GM18502 (cell line): Measurements from ENCODE around the gene AASDH.

Source experiments
- ATAC-seq: cut with Tn5 transposase; IDR thresholded peaks from one replicate; pipeline ENCODE4 v1.9.1; 2021; ENCODE audit warnings: mild to moderate bottlenecking; ENCODE audit not compliant: unreplicated experiment, poor library complexity

AASDH gene, protein sequence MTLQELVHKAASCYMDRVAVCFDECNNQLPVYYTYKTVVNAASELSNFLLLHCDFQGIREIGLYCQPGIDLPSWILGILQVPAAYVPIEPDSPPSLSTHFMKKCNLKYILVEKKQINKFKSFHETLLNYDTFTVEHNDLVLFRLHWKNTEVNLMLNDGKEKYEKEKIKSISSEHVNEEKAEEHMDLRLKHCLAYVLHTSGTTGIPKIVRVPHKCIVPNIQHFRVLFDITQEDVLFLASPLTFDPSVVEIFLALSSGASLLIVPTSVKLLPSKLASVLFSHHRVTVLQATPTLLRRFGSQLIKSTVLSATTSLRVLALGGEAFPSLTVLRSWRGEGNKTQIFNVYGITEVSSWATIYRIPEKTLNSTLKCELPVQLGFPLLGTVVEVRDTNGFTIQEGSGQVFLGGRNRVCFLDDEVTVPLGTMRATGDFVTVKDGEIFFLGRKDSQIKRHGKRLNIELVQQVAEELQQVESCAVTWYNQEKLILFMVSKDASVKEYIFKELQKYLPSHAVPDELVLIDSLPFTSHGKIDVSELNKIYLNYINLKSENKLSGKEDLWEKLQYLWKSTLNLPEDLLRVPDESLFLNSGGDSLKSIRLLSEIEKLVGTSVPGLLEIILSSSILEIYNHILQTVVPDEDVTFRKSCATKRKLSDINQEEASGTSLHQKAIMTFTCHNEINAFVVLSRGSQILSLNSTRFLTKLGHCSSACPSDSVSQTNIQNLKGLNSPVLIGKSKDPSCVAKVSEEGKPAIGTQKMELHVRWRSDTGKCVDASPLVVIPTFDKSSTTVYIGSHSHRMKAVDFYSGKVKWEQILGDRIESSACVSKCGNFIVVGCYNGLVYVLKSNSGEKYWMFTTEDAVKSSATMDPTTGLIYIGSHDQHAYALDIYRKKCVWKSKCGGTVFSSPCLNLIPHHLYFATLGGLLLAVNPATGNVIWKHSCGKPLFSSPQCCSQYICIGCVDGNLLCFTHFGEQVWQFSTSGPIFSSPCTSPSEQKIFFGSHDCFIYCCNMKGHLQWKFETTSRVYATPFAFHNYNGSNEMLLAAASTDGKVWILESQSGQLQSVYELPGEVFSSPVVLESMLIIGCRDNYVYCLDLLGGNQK

DNA sequence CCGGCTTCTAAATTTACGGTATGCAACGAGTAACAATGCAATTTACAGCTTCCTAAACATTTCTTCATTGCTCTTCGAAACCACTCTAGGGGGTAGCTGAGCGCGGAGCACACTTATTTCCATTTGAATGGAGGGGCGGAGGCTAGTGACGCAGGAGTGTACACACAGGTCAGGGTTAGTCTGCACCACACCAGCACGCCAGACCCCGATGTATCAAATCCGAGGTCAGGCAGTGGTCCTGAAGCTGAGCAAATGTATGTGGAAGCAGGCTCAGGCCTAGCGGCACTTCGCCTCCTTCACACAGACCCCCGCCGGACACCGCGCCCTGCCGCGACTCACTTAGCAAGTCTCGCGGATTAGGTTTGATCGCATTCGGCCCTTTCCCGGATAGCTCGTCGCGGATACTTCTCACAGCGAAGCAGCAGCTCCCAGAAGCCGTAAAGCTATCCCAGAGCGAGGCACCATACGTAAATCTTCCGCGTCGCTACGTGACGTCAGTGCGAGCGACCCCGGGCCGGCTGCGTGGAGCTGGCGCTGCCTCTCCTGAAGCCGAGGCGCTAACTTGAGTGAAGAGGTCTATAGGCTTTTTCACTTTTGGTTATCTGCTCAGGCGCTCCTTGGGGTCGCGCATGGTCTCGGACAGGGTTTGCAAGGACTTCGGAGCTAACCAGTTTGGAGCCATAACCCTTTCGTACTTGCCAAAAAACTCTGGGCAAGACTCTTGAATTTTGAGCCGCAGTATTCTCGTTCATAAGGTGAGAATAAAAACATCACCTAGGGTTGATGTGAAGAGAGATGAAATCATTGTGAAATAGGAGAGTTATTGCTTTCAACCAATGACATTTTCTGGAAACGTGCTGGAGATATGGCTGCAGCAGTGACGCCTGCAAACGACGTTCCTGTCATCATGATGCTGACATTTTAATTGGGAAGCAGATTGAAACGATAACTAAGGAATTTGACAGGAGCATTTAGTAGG, at the start of gene AASDH:
TSS of gene AASDH (minus strand) at position 469 of the 979 bp plus-strand sequence. CDS start 3,192 bp downstream, outside the sequence.
- peak; percentile 97 for ATAC-seq

DNA sequence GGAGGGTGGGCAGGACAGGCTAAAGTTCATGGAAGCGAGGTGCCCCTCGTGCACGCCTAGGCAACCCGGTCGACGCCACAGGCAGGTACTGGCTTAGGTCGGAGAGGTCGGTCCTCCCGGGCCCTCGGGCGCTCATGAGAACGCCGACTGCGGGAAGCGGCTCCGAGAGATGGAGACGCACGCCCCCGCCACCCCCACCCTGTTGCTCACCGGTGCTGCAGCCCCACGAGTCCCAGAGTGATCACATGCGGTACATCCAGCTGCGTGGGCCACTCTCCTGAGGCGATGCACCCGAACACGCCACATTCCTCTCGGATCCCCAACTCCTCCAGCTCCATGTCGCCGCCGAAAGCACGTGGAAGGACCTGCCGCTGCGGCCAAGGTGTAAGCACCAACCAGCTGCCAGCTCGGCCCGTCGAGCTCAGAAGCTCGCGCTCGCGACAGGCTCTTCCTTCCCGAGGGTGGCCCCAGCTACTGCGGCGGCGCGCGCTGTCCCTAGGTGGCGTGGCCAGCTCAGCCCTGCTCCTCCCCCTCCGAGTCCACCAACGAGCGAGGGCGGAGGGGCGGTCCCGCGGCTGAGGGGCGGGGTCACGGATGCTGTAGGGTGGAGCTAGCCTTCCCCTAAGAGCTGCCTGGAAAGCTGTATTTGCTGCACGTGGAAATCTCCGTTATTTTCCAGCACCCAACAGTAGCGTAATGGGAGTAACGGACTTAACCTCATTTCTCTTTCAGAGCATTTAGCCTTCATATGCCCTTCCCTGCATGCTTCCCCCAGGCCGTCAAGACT, 48.0 kb upstream of the AASDH start, which contains the start of gene PPAT:
TSS of gene PPAT (minus strand) at position 476 of the 787 bp plus-strand sequence. CDS start at position 338, 138 bp downstream.
- peak; percentile 80 for ATAC-seq

DNA sequence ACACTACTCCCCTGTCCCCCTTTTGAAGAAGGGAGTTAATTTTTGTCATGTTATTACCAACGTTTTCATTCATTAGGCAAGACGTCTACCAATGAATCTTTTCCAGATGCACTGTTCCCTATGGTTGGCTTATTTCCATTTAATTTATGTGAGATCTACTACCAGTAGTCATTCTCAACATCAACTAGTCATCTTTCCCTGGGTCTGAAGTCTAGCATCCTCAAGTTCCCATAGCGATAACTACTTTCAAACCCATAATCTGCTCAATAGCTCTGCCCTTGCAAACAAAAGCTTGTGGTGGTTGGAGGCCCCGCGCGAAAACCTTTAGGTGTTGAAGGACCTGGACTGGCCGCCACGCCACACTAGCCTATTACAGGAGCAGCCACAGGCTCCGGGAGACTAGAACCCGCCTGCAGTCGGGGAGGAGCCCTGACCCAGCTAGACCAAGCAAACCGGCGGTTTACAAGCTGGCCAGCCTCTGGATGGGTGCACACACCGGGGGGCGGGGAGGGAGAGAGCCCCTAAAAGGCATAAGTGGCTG, 47.4 kb upstream of the AASDH start:
- ATAC-seq: peak; percentile 22

DNA sequence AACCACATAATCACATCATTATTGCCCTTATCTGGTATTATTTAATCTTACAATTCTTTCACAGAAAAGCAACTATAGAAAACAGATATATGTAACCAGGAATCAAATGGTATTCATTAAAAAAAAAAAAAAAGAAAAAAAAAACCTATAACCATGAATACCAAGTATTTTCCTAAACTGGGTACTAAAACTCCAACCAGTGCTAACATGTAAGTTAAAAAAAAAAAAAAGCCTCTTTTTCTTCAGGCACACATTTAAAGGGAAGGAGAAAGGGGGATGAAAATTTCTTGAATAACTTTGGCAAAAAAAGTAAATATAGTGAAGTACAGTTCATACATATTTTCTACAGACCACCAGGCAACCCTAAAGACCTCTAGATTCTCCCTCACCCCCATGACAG, 46.0 kb upstream of the AASDH start:
- no peak for ATAC-seq

DNA sequence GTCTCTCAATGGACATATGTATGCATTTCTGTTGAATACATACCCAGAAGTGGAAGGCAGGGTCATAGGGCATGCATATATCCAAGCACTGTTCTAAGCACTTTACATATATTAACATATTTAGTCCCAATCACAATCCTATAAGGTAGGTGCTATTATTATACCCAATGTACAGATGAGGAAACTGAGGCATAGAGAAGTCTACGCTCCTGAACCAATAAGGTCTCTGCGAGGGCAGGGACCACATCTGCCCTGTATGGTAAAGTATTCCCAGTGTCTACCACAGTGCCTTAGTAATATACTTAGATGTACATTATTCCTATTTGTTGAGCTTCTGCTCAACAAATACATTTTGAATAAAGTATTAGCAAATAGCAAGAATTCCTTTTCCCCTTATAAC, 42.9 kb upstream of the AASDH start:
- no peak for ATAC-seq

DNA sequence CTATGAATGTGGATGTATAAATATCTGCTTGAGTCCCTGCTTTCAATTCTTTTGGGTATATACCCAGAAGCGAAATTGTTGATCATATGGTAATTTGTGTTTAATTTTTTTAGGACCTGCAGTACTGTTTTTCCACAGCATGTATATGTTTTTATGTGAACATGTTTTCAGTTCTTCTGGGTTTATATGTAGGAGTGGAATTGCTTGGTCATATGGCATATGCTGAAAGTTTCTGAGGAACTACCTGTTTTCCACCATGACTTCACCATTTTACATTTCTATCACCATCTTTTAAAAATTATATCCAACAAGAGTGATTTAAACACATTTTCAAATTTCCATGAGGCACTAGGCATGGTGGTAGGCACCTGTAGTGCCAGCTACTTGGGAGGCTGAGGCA, 39.9 kb upstream of the AASDH start:
- ATAC-seq: no peak

DNA sequence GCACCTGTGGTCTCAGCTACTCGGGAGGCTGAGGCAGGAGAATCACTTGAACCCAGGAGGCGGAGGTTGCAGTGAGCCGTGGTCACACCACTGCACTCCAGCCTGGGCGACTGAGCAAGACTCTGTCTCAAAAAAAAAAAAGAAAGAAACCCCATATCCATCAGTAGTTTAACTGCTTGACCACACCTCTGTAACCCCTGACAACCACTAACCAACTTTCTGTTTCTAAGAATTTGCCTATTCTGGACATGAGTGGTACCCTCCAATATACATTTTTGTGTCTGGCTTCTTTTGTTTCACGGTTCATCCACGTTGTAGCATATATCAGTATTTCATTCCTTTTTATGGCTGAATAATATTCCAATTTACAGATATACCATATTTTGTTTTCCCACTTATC, 39.0 kb upstream of the AASDH start:
- peak; percentile 92 for ATAC-seq

DNA sequence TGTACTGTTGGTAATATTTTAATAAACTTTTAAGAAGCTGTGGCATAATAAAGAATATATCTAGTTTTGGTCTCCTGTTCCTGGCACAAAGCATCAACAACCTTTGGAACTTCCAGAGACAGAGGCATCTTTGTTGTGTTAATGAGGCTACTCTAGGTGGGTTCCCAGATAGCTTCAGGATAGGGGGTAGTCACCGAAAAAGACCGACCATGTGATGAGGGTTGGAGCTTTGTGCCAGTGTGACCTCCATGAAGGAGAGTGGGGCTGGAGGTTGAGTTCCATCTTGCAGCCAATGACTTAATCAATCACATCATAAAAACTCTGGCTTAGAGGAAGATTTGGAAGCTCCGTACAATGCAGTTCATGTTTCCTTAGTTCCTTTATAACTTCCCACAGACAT, 38.2 kb upstream of the AASDH start:
- ATAC-seq: no peak

DNA sequence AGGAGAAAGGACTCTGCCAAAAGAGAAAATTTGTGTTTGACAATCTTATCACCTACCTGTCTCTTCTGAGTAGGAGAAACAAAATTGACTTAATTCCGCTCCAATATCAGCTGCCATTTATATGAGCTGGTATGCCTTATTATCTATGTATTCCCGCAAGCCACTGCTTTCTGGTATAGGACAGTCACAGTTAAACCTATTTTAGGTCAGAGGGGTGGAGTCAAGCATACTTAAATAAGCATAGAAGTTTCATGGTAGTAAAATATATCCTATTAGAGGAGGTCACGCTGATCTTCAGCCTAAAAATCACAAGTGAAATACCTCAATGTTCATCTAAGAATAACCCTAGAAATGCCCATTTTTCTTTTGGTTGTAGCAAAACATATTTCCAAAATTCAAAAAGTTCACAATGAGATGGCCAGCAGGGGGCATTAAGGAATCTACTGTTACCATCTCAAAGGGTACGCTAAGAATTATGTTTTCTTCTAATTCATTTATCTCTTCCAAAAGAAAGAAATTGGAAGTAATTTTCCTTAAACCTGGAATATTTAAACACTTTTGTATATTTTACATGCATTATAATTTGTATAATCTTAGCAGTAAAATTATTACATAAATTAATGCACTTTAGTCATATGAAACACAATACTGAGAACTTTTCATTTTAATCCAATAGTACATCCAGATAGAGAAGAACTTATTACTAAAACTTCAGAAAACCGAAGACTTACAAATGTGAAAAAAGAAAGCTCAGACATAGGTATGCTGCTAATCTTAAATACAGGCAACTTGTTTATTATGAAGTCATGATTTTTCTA, 37.6 kb upstream of the AASDH start:
- ATAC-seq: no peak

DNA sequence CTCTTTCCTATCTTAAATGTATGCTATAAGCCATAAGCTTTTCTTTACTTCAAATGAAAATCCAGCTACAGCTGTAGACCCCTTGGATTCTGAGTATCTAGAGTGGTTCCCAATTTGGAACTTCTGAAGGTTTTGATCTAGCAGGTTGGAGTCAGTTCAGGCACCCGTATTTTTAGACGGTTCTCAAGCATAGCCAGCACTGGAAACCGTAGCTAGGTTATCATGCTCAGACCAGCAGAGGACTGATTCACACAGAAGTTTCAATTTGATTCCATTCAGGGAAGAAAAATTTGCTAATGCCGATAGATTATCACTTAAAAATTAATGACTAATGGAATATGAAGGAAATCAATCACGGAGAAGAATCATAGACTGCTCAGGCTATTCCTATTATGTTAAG, 36.9 kb upstream of the AASDH start:
- ATAC-seq: no peak

DNA sequence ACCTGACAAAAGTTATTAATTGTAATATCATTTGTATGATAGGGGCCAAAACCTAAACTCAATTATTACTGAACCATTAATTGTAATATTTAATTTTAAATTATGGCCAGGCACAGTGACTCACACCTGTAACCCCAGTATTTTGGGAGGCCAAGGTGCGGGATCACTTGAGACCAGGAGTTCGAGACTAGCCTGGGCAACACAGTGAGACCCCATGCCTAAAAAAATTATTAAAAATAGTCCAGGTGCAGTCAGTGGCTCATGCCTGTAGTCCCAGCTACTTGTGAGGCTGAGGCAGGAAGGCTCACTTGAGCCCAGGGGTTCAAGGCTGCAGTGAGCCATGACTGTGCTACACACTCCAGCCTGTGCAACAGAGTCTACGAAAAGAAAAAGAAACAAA, 30.1 kb upstream of the AASDH start:
- ATAC-seq: no peak

DNA sequence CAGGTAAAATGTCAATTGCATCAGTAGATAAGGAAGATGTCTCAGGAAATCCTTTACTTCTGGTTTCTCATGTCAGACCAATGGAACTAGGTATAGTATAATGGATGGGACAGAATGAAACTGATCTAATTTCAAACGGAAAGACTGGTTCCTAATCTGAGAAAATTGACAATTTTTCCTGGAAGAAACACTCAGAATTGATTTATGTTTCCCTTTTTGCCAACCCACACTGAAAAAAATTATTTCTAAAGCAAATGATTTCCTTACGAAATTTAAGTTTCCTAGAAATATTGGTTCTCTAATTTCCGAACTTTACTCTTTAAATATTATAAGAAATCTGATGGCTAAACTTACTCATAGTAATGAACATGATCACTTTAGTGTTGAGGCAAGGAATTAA, 29.1 kb upstream of the AASDH start:
- ATAC-seq: no peak

DNA sequence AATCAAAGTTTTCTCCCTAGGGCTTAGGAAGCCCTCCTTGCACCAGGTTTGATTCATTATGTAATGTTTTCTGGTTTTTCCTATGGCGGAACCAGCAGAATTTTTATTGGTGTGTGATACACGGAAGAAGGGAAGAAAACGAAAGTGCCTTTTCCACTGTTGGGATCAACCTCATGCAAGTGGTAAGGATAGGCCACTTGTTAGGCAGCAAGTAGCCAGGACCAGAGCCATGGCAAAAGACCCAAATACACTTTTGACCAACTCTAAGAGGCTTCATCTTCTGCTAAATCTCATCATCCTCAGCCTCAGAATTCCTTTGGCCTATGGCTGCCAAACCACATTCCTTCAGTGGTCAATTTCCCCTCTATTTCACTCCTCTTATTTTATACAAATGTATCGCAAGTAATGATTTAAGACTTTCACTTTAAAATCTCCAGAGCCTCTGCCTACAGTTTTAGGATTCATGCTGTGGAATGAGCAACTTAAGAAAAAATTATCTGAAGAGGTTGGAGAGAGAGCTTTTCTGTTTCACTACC, 26.9 kb upstream of the AASDH start:
- ATAC-seq: no peak

DNA sequence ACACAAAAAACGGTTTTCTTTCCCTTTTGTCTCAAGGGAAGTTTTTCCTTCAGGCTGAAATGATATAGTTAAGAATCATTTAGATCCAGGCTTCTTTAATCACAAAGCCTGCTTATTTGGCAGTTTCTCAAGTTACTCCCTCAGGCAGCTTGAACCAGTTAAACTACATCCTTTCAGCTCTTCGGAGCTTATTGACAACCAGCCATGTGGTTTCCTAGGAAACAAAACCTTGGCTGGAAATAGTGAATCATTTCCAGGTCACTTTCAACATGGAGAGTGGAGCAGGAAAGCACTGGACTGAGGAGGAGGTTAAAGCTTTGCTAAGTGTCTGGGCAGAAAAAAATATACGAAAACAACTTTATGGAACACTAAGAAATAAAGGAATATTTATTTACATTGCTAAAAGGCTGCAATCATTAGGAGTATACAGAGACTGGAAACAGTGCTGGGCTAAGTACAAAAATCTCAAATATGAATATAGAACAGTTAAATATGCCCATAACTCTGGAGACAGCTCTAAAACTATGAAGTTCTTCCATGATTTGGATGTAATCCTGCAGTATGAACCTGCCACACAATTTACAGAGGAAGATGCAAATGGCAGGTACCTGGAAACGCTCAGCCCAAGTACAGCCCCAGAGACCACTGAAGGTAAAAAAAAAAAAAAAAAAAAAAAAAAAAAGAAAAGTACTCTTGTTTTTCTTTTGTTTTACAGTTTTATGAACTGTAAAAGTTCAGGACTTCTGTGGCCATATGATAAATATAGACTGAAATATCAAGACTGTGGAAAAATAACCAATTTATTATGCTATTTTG, 23.2 kb upstream of the AASDH start:
- ATAC-seq: no peak

DNA sequence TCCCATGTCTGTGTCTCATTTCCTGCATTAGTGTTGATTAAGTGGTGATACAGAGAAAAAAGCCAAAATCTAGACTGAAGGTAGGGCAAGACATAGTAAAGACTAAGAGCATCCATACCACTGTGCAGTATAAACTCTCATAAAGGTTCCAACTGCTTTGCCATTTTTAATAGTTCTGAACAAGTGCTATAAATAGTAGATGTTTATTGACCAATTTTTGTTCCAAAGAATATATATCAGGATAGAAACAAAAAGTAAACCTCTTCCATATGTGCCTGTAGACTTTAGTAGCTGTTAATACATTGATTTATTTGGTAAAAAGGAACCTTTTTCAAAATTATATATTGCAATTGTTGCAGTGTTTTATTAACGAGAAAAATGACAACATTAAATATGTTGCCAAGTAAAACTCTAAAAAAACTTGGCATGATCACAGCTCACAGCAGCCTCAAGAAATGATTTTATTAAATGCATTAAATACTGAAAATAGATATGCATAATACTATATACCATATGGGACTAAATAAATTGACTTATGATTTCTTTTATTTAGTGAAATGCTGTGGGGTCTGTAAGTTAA, 22.3 kb upstream of the AASDH start:
- ATAC-seq: no peak

DNA sequence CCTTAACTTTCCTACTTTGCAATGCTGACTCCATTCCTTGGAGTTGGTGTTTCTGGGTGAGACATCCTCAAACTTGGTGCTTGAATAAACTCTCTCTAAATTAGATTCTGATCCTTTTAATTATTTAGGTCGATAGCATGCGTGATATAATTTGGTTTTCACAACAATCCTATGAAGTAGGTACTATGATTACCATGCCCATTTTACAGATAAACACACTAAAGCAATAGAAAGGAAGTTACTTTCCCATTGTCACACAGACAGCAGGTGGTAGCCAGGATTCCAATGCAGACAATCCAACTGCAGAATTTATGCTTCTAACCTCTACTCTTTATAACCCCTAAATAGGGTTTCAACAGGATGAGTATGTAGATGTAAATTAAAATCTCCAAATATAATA, 21.7 kb upstream of the AASDH start:
- no peak for ATAC-seq
